ENCODE data around the gene DMRTC2. TPM values are rescaled to one million over a fixed set of nuclear protein-coding genes. Genes with fewer than 3 reads are reported as not detected.

The DMRTC2 gene
- total RNA-seq, 4 donors from 2014 or later = not detected

DNA sequence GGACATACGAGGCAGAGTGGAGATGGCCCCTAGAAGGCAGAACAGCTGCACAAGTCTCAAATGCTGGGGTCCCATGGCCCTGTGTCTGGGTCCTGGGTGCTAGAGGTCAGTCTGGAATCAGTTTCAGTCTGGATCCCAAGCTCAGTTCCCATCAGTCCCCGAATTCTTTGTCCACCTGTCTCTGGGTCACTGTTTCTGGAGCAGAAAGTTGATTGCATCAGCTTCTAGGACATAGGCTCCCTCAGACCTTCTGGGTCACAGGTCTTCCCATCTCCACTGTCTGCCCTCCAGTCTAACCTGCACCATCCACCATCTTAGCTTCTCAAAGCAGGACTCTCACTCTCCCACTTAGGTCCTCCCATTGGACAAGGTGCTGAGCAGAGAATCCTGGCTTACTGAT lies 5.6 kb upstream of the DMRTC2 start:
- ATAC-seq = no peak
- no peak overlapping the region for H3K27ac ChIP-seq
- H3K4me1 ChIP-seq = no peaks in the 10 kb centered on the region
- no peaks in the 10 kb centered on the region for H3K9me3 ChIP-seq
- peaks cover 74% of the 10 kb centered on the region for H3K27me3 ChIP-seq
- no peak overlapping the region for H3K4me3 ChIP-seq
- WGBS, 2 donors (ENCODE audit: low coverage in 1 of 2) = 50% methylated on average over 1 of the region's 2 CpGs; no CpG with 5 or more reads in 1 of the 2 donors
- no peaks in the 10 kb centered on the region for H3K36me3 ChIP-seq
- TF ChIP-seq POLR2AphosphoS5 (IDR thresholded peaks at IDR 0.05) = no peak
- no peak for TF ChIP-seq POLR2A (IDR thresholded peaks at IDR 0.05)
- TF ChIP-seq EP300 (IDR thresholded peaks at IDR 0.05) = no peak
- no peak for TF ChIP-seq CTCF (IDR thresholded peaks at IDR 0.05)

GRCh38 chr19:41843371-41843770 lies 1.5 kb upstream of the DMRTC2 start:
- H3K4me1 ChIP-seq = no peaks in the 10 kb centered on the region
- no peak overlapping the region for H3K4me3 ChIP-seq
- 17 to 52% methylated on average over 1 to 6 of the region's 7 CpGs for WGBS, 2 donors (ENCODE audit: low coverage in 1 of 2)
- TF ChIP-seq POLR2A (IDR thresholded peaks at IDR 0.05) = no peak
- no peak for TF ChIP-seq CTCF (IDR thresholded peaks at IDR 0.05)
- TF ChIP-seq EP300 (IDR thresholded peaks at IDR 0.05) = no peak
- no peak for TF ChIP-seq POLR2AphosphoS5 (IDR thresholded peaks at IDR 0.05)
- no peaks in the 10 kb centered on the region for H3K9me3 ChIP-seq
- peaks cover 69% of the 10 kb centered on the region for H3K27me3 ChIP-seq
- ATAC-seq = no peak
- H3K27ac ChIP-seq = no peak overlapping the region
- H3K36me3 ChIP-seq = no peaks in the 10 kb centered on the region

- WGBS, 2 donors (ENCODE audit: low coverage in 1 of 2) = 70 to 80% methylated on average over 17 to 28 of the region's 30 CpGs
Observed at GRCh38 chr19:41844601-41845000, 241 bp upstream of the DMRTC2 start, which contains the start of gene LYPD4. Gene LYPD4, minus strand, starts transcription at chr19:41844683. Its CDS starts 5,398 bp downstream, at chr19:41839285.

GRCh38 chr19:41845051-41845590 lies 279 bp downstream of the DMRTC2 start:
- TF ChIP-seq EP300 (IDR thresholded peaks at IDR 0.05) = no peak
- no peak for TF ChIP-seq CTCF (IDR thresholded peaks at IDR 0.05)
- no peak for TF ChIP-seq POLR2A (IDR thresholded peaks at IDR 0.05)
- TF ChIP-seq POLR2AphosphoS5 (IDR thresholded peaks at IDR 0.05) = no peak
- H3K4me1 ChIP-seq = no peaks in the 10 kb centered on the region
- no peaks in the 10 kb centered on the region for H3K36me3 ChIP-seq
- H3K27ac ChIP-seq = no peak overlapping the region
- H3K4me3 ChIP-seq = no peak overlapping the region
- no peak for ATAC-seq
- H3K27me3 ChIP-seq = peaks cover 60% of the 10 kb centered on the region
- WGBS, 2 donors (ENCODE audit: low coverage in 1 of 2) = 86 to 91% methylated on average over 4 to 5 of the region's 23 CpGs
- H3K9me3 ChIP-seq = no peaks in the 10 kb centered on the region

More at GRCh38 chr19:41844601-41845000, 241 bp upstream of the DMRTC2 start, which contains the start of gene LYPD4:
- Histone ChIP-seq H3K36me3 (no peaks in the 10 kb centered on the region), H3K27me3 (peaks cover 60% of the 10 kb centered on the region), H3K4me1 (no peaks in the 10 kb centered on the region), H3K27ac (no peak within 1 kb of the TSS), H3K4me3 (no peak within 1 kb of the TSS), H3K9me3 (no peaks in the 10 kb centered on the region)
- no peak for TF ChIP-seq CTCF (IDR thresholded peaks at IDR 0.05)
- TF ChIP-seq POLR2AphosphoS5 (IDR thresholded peaks at IDR 0.05) = no peak
- no peak for TF ChIP-seq EP300 (IDR thresholded peaks at IDR 0.05)
- no peak for TF ChIP-seq POLR2A (IDR thresholded peaks at IDR 0.05)
- ATAC-seq = no peak

- peaks cover 59% of the 10 kb centered on the region for H3K27me3 ChIP-seq
- ATAC-seq = no peak
- H3K9me3 ChIP-seq = no peaks in the 10 kb centered on the region
- no peaks in the 10 kb centered on the region for H3K36me3 ChIP-seq
- WGBS, 2 donors (ENCODE audit: low coverage in 1 of 2) = 67 to 94% methylated on average over 3 of the region's 19 CpGs
- no peak overlapping the region for H3K27ac ChIP-seq
- H3K4me3 ChIP-seq = no peak overlapping the region
- H3K4me1 ChIP-seq = no peaks in the 10 kb centered on the region
- TF ChIP-seq EP300 (IDR thresholded peaks at IDR 0.05) (no peak), POLR2AphosphoS5 (IDR thresholded peaks at IDR 0.05) (no peak), POLR2A (IDR thresholded peaks at IDR 0.05) (no peak)
Observed at GRCh38 chr19:41847351-41848105, 2.7 kb downstream of the DMRTC2 start.
